ENCODE data around the gene CERS2. TPM values are rescaled to one million over a fixed set of nuclear protein-coding genes. Genes with fewer than 3 reads are reported as not detected.

The CERS2 gene
- total RNA-seq, 2 donors from 2014 or later: 70.9 to 84.8 TPM

DNA sequence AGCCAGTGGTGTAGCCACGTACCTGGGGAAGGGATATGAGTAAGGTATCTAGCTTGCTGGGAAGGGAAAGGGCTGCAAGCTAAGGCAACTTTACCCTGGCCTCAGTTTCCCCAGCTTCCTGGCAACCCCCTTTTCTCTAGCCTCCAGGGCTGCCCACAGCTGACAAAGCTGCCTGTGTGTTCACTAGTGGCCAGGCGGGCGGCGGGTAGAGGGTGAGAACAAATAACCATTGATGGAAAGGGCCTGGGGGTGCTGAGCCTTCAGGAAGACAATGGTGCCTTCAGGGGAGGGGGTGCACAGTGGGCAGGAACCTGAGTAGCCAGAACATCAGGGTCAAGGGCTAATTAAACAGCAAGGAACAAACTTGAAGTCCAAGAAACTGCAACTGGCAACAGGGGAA lies 6.1 kb downstream of the CERS2 start:
- H3K27me3 ChIP-seq: no peaks in the 10 kb centered on the region
- H3K9me3 ChIP-seq: no peaks in the 10 kb centered on the region
- WGBS, 2 donors: 86 to 94% methylated on average over 4 of the region's 4 CpGs
- no peak overlapping the region for H3K27ac ChIP-seq
- no peak overlapping the region for H3K4me3 ChIP-seq
- intact Hi-C loops (cut with DNase I): no loop called here
- peaks cover 41% of the 10 kb centered on the region for H3K4me1 ChIP-seq
- no peak for ATAC-seq
- DNase-seq: no peak
- TF ChIP-seq, protein P1, sequence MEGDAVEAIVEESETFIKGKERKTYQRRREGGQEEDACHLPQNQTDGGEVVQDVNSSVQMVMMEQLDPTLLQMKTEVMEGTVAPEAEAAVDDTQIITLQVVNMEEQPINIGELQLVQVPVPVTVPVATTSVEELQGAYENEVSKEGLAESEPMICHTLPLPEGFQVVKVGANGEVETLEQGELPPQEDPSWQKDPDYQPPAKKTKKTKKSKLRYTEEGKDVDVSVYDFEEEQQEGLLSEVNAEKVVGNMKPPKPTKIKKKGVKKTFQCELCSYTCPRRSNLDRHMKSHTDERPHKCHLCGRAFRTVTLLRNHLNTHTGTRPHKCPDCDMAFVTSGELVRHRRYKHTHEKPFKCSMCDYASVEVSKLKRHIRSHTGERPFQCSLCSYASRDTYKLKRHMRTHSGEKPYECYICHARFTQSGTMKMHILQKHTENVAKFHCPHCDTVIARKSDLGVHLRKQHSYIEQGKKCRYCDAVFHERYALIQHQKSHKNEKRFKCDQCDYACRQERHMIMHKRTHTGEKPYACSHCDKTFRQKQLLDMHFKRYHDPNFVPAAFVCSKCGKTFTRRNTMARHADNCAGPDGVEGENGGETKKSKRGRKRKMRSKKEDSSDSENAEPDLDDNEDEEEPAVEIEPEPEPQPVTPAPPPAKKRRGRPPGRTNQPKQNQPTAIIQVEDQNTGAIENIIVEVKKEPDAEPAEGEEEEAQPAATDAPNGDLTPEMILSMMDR (IDR thresholded peaks at IDR 0.05): no peak
- TF ChIP-seq POLR2A (IDR thresholded peaks at IDR 0.05): no peak
- H3K36me3 ChIP-seq (replicated peaks in 1 of 2; ENCODE audit: insufficient read depth in 1 of 2, low read depth in 2 of 2): peaks cover 12 to 40% of the 10 kb centered on the region in 2 donors

DNA sequence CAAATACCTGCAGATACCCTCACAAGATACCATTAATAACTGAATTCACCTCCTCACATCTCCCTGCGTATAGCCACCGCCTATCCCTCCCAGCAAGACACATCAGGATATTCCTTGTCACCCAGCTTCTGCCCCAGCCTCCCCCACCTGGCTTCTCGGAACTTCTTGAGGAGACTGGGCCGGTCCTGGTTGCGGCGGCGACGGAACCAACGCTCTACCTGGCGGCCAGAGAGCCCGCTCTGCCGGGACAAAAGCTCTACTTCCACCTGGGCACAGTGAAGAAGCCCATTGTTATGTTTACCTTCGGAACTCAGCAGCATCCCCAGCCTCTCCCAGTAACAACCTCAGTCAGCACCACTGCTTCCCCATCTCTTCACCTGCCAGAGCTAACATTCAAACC lies 6.7 kb downstream of the CERS2 start:
- peaks cover 12 to 42% of the 10 kb centered on the region in 2 donors for H3K36me3 ChIP-seq (replicated peaks in 1 of 2; ENCODE audit: insufficient read depth in 1 of 2, low read depth in 2 of 2)
- peaks cover 35% of the 10 kb centered on the region for H3K4me1 ChIP-seq

DNA sequence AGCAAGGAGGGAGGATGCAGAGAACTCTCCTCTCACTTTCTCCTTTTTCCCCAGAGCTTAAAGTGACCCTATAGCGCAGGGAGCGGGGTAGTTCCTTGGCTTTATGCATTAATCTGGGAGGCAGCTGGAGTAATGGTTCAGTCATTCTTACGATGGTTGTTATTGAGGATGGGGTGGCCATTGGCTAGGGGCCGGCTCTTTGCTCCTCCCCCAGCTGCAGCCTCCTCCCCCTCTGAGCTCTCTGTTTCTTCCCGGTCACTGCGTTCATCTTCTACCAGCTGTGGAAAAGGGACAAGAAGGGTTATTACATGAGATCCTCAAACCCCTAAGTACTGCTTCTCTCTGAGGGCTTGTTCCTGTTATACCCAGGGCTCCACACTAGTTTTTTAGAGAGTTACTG lies 8.6 kb downstream of the CERS2 start:
- DNase-seq: no peak
- Histone ChIP-seq H3K27me3 (no peaks in the 10 kb centered on the region), H3K27ac (no peak overlapping the region), H3K4me1 (peaks cover 16% of the 10 kb centered on the region), H3K9me3 (no peaks in the 10 kb centered on the region), H3K4me3 (no peak overlapping the region), H3K36me3 (replicated peaks in 1 of 2; ENCODE audit: insufficient read depth in 1 of 2, low read depth in 2 of 2) (peaks cover 12 to 45% of the 10 kb centered on the region in 2 donors)
- TF ChIP-seq POLR2A (IDR thresholded peaks at IDR 0.05): no peak
- TF ChIP-seq, protein P1 (IDR thresholded peaks at IDR 0.05): no peak
- 74 to 82% methylated on average over 6 of the region's 6 CpGs for WGBS, 2 donors
- ATAC-seq: no peak
- intact Hi-C loops (cut with DNase I): no loop called here

More for the DNA sequence above, 6.7 kb downstream of the CERS2 start:
- Histone ChIP-seq H3K4me3 (no peak overlapping the region), H3K9me3 (no peaks in the 10 kb centered on the region), H3K27me3 (no peaks in the 10 kb centered on the region), H3K27ac (no peak overlapping the region)
- ATAC-seq (no peak), DNase-seq (no peak)
- 94 to 97% methylated on average over 11 to 13 of the region's 13 CpGs for WGBS, 2 donors
- intact Hi-C loops (cut with DNase I): no loop called here
- TF ChIP-seq POLR2A (IDR thresholded peaks at IDR 0.05): no peak
- TF ChIP-seq, protein P1 (IDR thresholded peaks at IDR 0.05): no peak

DNA sequence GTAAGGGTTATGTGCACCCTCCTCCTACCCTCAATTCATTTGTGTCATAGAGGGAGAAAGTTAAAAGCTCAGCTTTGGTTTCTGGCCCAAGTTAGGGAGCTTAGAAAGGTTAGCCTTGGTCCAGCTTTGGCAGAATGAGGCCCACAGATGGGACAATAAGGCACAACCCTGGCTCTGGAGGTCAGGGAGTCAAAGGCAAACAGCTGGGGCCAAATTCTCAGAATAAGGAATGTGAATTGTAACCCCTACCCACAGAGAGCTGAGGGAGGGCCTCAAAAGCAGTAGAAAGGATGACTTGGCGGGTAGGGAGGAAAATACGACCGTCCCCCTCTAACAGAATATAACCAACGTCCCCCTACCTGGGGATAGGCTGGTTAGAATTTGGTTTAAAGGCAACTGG lies 9.0 kb downstream of the CERS2 start:
- TF ChIP-seq POLR2A (IDR thresholded peaks at IDR 0.05): no peak
- TF ChIP-seq, protein P1 (IDR thresholded peaks at IDR 0.05): no peak
- intact Hi-C loops (cut with DNase I): no loop called here
- Histone ChIP-seq H3K4me3 (no peak overlapping the region), H3K9me3 (no peaks in the 10 kb centered on the region), H3K4me1 (peaks cover 12% of the 10 kb centered on the region), H3K27me3 (no peaks in the 10 kb centered on the region), H3K27ac (no peak overlapping the region), H3K36me3 (replicated peaks in 1 of 2; ENCODE audit: insufficient read depth in 1 of 2, low read depth in 2 of 2) (peaks cover 12 to 48% of the 10 kb centered on the region in 2 donors)
- 78 to 95% methylated on average over 4 of the region's 4 CpGs for WGBS, 2 donors
- no peak for ATAC-seq
- DNase-seq: no peak

DNA sequence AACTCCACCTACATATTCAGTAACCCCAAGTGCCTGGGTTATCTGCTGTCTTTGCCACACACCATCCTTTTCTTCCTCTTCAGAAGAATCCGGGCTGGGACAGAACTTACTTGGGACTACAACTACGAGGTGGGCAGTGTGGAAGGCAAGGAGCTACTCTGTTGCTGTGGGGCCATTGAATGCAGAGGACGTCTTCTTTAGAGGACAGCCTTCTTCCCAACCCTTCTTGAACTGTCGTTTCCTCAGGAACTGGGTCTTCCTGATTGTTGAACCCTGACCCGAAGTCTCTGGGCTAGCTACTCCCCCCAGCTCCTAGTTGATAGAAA lies 10.5 kb downstream of the CERS2 start:
- H3K36me3 ChIP-seq (replicated peaks in 1 of 2; ENCODE audit: insufficient read depth in 1 of 2, low read depth in 2 of 2): peaks cover 12 to 55% of the 10 kb centered on the region in 2 donors
- ATAC-seq (no peak), DNase-seq (no peak)
- WGBS, 2 donors: 88 to 94% methylated on average over 5 of the region's 5 CpGs
- H3K9me3 ChIP-seq: no peaks in the 10 kb centered on the region
- no peak overlapping the region for H3K4me3 ChIP-seq
- no peak overlapping the region for H3K27ac ChIP-seq
- no peaks in the 10 kb centered on the region for H3K27me3 ChIP-seq
- intact Hi-C loops (cut with DNase I): no loop called here
- no peaks in the 10 kb centered on the region for H3K4me1 ChIP-seq
- TF ChIP-seq POLR2A (IDR thresholded peaks at IDR 0.05): no peak
- TF ChIP-seq, protein P1 (IDR thresholded peaks at IDR 0.05): no peak
